22Rv1 (cell line): Measurements from ENCODE around the gene COL25A1.

Source experiments
- H3K27ac ChIP-seq: fragments of 450-650 bp; 2 replicates; pipeline ENCODE4 v1.5.1; 2017
- CTCF ChIP-seq: fragments of 450-650 bp; IDR thresholded peaks from 2 replicates; pipeline ENCODE4 v1.5.1; 2017; ENCODE audit warnings: mild to moderate bottlenecking
- ZFX ChIP-seq: fragments of 450-650 bp; IDR thresholded peaks from 2 replicates; pipeline ENCODE4 v1.6.1; 2017; ENCODE audit warnings: antibody characterized with exemption, borderline replicate concordance

COL25A1 gene

GRCh38 chr4:109323348-109323747 lies 20.9 kb upstream of the COL25A1 start:
- H3K27ac ChIP-seq: no peak overlapping the region
- TF ChIP-seq ZFX: no peak

GRCh38 chr4:109321232-109321631 lies 18.8 kb upstream of the COL25A1 start:
- H3K27ac ChIP-seq: no peak overlapping the region
- TF ChIP-seq ZFX (no peak), CTCF (no peak)

GRCh38 chr4:109319684-109320083 lies 17.2 kb upstream of the COL25A1 start:
- TF ChIP-seq ZFX: no peak
- TF ChIP-seq CTCF: no peak

GRCh38 chr4:109319156-109319555 lies 16.7 kb upstream of the COL25A1 start:
- no peak overlapping the region for H3K27ac ChIP-seq
- TF ChIP-seq CTCF (no peak), ZFX (no peak)

More at GRCh38 chr4:109319684-109320083, 17.2 kb upstream of the COL25A1 start:
- H3K27ac ChIP-seq: no peak overlapping the region

DNA sequence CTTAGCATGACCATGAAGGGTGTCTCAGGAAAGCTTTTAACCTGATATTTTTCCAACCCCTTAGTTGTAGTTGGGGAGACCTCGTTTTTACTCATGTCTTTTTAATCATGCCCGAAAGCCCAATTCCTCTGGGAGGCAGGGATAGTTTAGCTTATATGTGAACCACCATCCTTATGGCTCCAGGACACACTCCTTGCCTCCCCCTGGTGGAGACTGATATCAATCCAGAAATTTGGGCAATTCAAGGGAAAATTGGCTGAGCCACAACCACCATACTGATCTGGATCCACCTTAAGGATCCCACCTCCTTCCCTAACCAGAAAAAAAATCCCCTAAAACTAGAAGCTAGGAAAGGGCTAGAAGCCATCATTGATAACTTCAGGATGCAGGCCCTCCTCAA lies 13.4 kb upstream of the COL25A1 start:
- TF ChIP-seq CTCF (peak; percentile 44), ZFX (no peak)
- H3K27ac ChIP-seq: no peak overlapping the region

DNA sequence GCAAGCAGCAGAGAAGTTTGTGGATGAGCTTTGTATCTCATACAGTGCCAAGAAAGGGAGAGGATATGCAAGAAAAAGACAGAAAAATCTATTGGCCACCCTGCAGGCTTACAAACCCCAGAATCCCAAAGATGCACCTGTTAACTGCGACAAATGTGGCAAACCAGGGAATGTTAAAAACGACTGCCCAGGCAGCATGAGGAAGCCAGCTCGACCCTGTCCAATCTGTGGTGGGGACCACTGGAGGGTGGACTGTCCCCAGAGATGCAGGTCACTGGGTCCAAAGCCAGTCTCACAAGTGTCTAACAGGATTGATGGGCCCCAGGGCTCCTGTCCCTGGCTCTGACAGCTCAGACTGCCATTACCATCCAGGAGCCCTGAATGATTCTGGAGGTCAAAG lies 12.9 kb upstream of the COL25A1 start:
- H3K27ac ChIP-seq: no peak overlapping the region
- TF ChIP-seq CTCF (no peak), ZFX (no peak)

GRCh38 chr4:109313168-109314133 lies 11.0 kb upstream of the COL25A1 start:
- H3K27ac ChIP-seq: no peak overlapping the region
- no peak for TF ChIP-seq ZFX
- no peak for TF ChIP-seq CTCF
